Measurements from ENCODE around the gene CARMIL1.

CARMIL1 gene

DNA sequence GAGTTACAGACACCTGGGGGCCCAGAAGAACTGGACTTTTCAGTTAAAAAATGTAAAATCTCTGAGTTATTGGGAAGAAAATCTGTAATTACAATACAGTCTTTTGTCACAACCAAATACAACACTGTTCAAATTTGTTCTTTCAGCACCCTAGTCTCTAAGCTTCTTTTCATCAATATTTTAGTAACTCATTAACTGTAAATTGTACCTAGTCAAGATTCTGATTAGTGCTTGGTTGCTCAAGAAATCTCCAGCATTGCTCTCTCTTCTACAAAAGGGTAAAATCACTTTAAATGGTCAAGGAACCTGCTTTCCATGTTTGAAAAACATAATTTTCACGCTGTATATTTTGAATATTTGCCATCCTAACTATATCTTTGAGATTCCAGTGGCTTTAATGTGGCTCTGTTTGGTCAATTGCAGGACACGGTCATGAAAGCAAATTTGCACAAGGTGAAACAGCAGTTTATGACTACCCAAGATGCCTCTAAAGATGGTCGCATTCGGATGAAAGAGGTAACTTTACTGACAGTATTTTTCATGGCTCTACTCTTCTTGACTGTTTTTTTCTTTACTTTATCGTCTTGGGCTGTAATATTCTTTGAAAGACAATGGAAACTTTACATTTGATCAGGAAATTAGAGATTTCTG lies 382.1 kb downstream of the CARMIL1 start:
- Histone ChIP-seq H3K4me3 (ENCODE audit: insufficient read depth, low read depth, low read length) (no peak overlapping the region), H3K27ac (ENCODE audit: insufficient read depth, low read depth, low read length, poor library complexity, severe bottlenecking) (no peak overlapping the region), H3K27me3 (ENCODE audit: control insufficient read depth, insufficient read depth, low read length, poor library complexity, severe bottlenecking) (no peaks in the 10 kb centered on the region), H3K36me3 (ENCODE audit: control insufficient read depth, insufficient read depth, low read length) (no peaks in the 10 kb centered on the region), H3K9me3 (ENCODE audit: control insufficient read depth, low read length) (no peaks in the 10 kb centered on the region), H3K4me1 (ENCODE audit: control insufficient read depth, insufficient read depth, low read length) (no peaks in the 10 kb centered on the region)
- 91 to 95% methylated on average over 5 of the region's 5 CpGs for WGBS, 2 experiments

DNA sequence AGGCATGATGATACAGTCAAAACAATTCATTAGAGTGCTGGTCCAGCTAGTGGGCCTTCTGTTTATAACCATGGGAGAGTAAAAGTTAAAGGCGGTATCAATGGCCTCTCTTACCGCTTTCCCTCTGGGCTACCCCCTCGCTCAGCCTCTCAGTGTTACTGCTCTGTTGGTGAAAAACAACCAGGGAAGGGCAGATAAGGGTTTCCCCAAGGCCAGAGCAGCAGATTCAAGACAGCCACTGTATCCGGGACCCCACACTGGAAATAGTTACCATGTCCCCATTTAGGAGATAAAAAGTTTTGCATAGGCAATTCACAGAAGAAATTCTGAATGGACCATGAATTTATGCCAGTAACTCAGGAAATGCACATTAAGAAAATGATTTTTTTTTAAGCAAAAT lies 386.3 kb downstream of the CARMIL1 start:
- Histone ChIP-seq H3K36me3 (ENCODE audit: control insufficient read depth, insufficient read depth, low read length) (no peaks in the 10 kb centered on the region), H3K9me3 (ENCODE audit: control insufficient read depth, low read length) (no peaks in the 10 kb centered on the region), H3K27me3 (ENCODE audit: control insufficient read depth, insufficient read depth, low read length, poor library complexity, severe bottlenecking) (no peaks in the 10 kb centered on the region), H3K27ac (ENCODE audit: insufficient read depth, low read depth, low read length, poor library complexity, severe bottlenecking) (no peak overlapping the region), H3K4me1 (ENCODE audit: control insufficient read depth, insufficient read depth, low read length) (no peaks in the 10 kb centered on the region), H3K4me3 (ENCODE audit: insufficient read depth, low read depth, low read length) (no peak overlapping the region)
- WGBS, 2 experiments = 92 to 95% methylated on average over 4 of the region's 4 CpGs

DNA sequence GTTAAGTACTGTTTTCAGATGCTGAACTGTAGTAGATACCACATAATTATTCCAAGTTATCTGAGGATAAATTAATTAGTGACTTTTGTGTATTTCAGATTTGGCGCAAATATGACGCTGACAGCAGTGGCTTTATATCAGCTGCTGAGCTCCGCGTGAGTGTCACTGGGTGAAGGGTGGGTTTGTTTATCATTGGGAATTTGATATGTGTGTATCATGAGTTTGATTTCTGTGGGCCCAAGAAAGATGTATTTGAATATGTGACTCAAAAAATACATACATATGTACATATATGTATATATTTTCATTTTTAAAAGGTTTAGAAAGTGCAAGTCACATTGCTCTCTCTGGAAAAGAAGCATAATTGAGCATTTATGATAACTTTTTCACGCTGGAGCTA lies 390.2 kb downstream of the CARMIL1 start:
- Histone ChIP-seq H3K9me3 (ENCODE audit: control insufficient read depth, low read length) (no peaks in the 10 kb centered on the region), H3K36me3 (ENCODE audit: control insufficient read depth, insufficient read depth, low read length) (no peaks in the 10 kb centered on the region), H3K4me1 (ENCODE audit: control insufficient read depth, insufficient read depth, low read length) (no peaks in the 10 kb centered on the region), H3K27ac (ENCODE audit: insufficient read depth, low read depth, low read length, poor library complexity, severe bottlenecking) (no peak overlapping the region), H3K4me3 (ENCODE audit: insufficient read depth, low read depth, low read length) (no peak overlapping the region), H3K27me3 (ENCODE audit: control insufficient read depth, insufficient read depth, low read length, poor library complexity, severe bottlenecking) (no peaks in the 10 kb centered on the region)
- WGBS, 2 experiments = 97 to 99% methylated on average over 5 of the region's 5 CpGs

Measured in ectodermal cell (in vitro differentiated cells).